GM08714 (cell line): ENCODE results near the gene INSIG1.

Experiments used
- H3K4me3 ChIP-seq: fragments of 200-500 bp; sonication (Bioruptor generic); 2 replicates; pipeline ENCODE4 v1.5.1; 2014; ENCODE audit warnings: mild to moderate bottlenecking, low read length, inconsistent platforms
- ZNF274 ChIP-seq: IDR thresholded peaks from 2 replicates; pipeline ENCODE4 v1.6.1; 2012; ENCODE audit warnings: mild to moderate bottlenecking, low read depth, low read length

Gene INSIG1

GRCh38 chr7:155358066-155358947, 60.6 kb downstream of the INSIG1 start:
- TF ChIP-seq ZNF274, result no peak
- H3K4me3 ChIP-seq, result no peak overlapping the region

- no peak for TF ChIP-seq ZNF274
- no peak overlapping the region for H3K4me3 ChIP-seq
Measured at GRCh38 chr7:155358948-155359712, 61.5 kb downstream of the INSIG1 start.
